ENCODE measurements around the gene CADPS.

Gene CADPS

GRCh38 chr3:62815981-62816380, 59.2 kb downstream of the CADPS start:
- DNase-seq (ENCODE audit: insufficient read length, low spot score) (no peak), FAIRE-seq (no peak)

GRCh38 chr3:62812631-62813030, 62.6 kb downstream of the CADPS start:
- no peak for DNase-seq (ENCODE audit: insufficient read length, low spot score)
- FAIRE-seq = no peak

- DNase-seq (ENCODE audit: insufficient read length, low spot score) (no peak), FAIRE-seq (no peak)
Observed at GRCh38 chr3:62811119-62811518, 64.1 kb downstream of the CADPS start.

GRCh38 chr3:62809369-62809768, 65.8 kb downstream of the CADPS start:
- FAIRE-seq (no peak), DNase-seq (ENCODE audit: insufficient read length, low spot score) (no peak)

- DNase-seq (ENCODE audit: insufficient read length, low spot score) = no peak
- no peak for FAIRE-seq
Observed at GRCh38 chr3:62805580-62806277, 69.5 kb downstream of the CADPS start.

- FAIRE-seq = no peak
- no peak for DNase-seq (ENCODE audit: insufficient read length, low spot score)
Observed at GRCh38 chr3:62805106-62805505, 70.1 kb downstream of the CADPS start.

GRCh38 chr3:62803276-62803675, 71.9 kb downstream of the CADPS start:
- DNase-seq (ENCODE audit: insufficient read length, low spot score) (no peak), FAIRE-seq (no peak)

GRCh38 chr3:62798000-62798399, 77.2 kb downstream of the CADPS start:
- no peak for DNase-seq (ENCODE audit: insufficient read length, low spot score)
- FAIRE-seq = no peak

GRCh38 chr3:62797132-62797531, 78.1 kb downstream of the CADPS start:
- no peak for FAIRE-seq
- DNase-seq (ENCODE audit: insufficient read length, low spot score) = no peak

GRCh38 chr3:62795978-62796657, 79.1 kb downstream of the CADPS start:
- FAIRE-seq = no peak
- no peak for DNase-seq (ENCODE audit: insufficient read length, low spot score)

GRCh38 chr3:62793946-62794345, 81.3 kb downstream of the CADPS start:
- DNase-seq (ENCODE audit: insufficient read length, low spot score) (no peak), FAIRE-seq (no peak)

GRCh38 chr3:62785384-62785783, 89.8 kb downstream of the CADPS start:
- FAIRE-seq = no peak

GRCh38 chr3:62781121-62781520, 94.1 kb downstream of the CADPS start:
- FAIRE-seq = no peak
- DNase-seq (ENCODE audit: insufficient read length, low spot score) = no peak

More at GRCh38 chr3:62785384-62785783, 89.8 kb downstream of the CADPS start:
- DNase-seq (ENCODE audit: insufficient read length, low spot score) = no peak

- DNase-seq (ENCODE audit: insufficient read length, low spot score) = no peak
- no peak for FAIRE-seq
Observed at GRCh38 chr3:62777674-62778073, 97.5 kb downstream of the CADPS start.

- no peak for DNase-seq (ENCODE audit: insufficient read length, low spot score)
- FAIRE-seq = no peak
Observed at GRCh38 chr3:62777130-62777529, 98.1 kb downstream of the CADPS start.

GRCh38 chr3:62774221-62774620, 101.0 kb downstream of the CADPS start:
- DNase-seq (ENCODE audit: insufficient read length, low spot score) (no peak), FAIRE-seq (no peak)

GRCh38 chr3:62771331-62772072, 103.7 kb downstream of the CADPS start:
- DNase-seq (ENCODE audit: insufficient read length, low spot score) (no peak), FAIRE-seq (no peak)

- FAIRE-seq (no peak), DNase-seq (ENCODE audit: insufficient read length, low spot score) (no peak)
Observed at GRCh38 chr3:62768896-62769295, 106.3 kb downstream of the CADPS start.

- DNase-seq (ENCODE audit: insufficient read length, low spot score) (no peak), FAIRE-seq (no peak)
Observed at GRCh38 chr3:62761711-62762110, 113.5 kb downstream of the CADPS start.

GRCh38 chr3:62761311-62761710, 113.9 kb downstream of the CADPS start:
- no peak for DNase-seq (ENCODE audit: insufficient read length, low spot score)
- FAIRE-seq = no peak

- FAIRE-seq = no peak
- DNase-seq (ENCODE audit: insufficient read length, low spot score) = no peak
Observed at GRCh38 chr3:62758296-62759066, 116.7 kb downstream of the CADPS start.
